Hematopoietic multipotent progenitor cell treated with erythropoietin and hydrocortisone succinate and interleukin-3 and kit ligand, for 17 days (in vitro differentiated cells): ENCODE results near the gene SLC22A9.

Experiments
- DNase-seq: peaks from one replicate; pipeline ENCODE4 v3.0.0-alpha.2; 2015; ENCODE audit warnings: low spot score

SLC22A9 gene

GRCh38 chr11:63444160-63444559 is 74.6 kb downstream of the SLC22A9 start:
- no peak for DNase-seq

GRCh38 chr11:63445118-63445517 is 75.5 kb downstream of the SLC22A9 start:
- DNase-seq = no peak

- no peak for DNase-seq
These were observed 76.1 kb downstream of the SLC22A9 start for GRCh38 chr11:63445720-63446119.

GRCh38 chr11:63448646-63449045 is 79.1 kb downstream of the SLC22A9 start:
- DNase-seq = no peak

GRCh38 chr11:63459586-63459985 is 90.0 kb downstream of the SLC22A9 start:
- DNase-seq = no peak
